AG10803 (cell line): ENCODE results near the gene PEPD.

ENCODE experiments used
- DNase-seq: peaks from one replicate; pipeline ENCODE4 v3.0.0; 2010; ENCODE audit warnings: low read depth
- H3K4me3 ChIP-seq: 2 replicates; pipeline ENCODE4 v1.5.1; 2011; ENCODE audit warnings: mild to moderate bottlenecking, low read length, control low read depth
- CTCF ChIP-seq: conservative IDR thresholded peaks from 2 replicates; pipeline ENCODE4 v1.5.1; 2011; ENCODE audit warnings: mild to moderate bottlenecking, low read length, control low read depth, inconsistent platforms

PEPD gene

GRCh38 chr19:33546656-33547055 is 25.1 kb upstream of the PEPD start:
- H3K4me3 ChIP-seq, result no peak overlapping the region
- no peak for DNase-seq
- no peak for TF ChIP-seq CTCF

GRCh38 chr19:33545217-33545981 is 23.8 kb upstream of the PEPD start:
- DNase-seq, result no peak
- no peak for TF ChIP-seq CTCF

GRCh38 chr19:33535226-33535625 is 13.6 kb upstream of the PEPD start:
- no peak for TF ChIP-seq CTCF
- H3K4me3 ChIP-seq, result no peak overlapping the region
- peak; percentile 5 for DNase-seq

More at GRCh38 chr19:33545217-33545981, 23.8 kb upstream of the PEPD start:
- H3K4me3 ChIP-seq, result no peak overlapping the region

- H3K4me3 ChIP-seq, result no peak overlapping the region
- no peak for TF ChIP-seq CTCF
- no peak for DNase-seq
Observed at GRCh38 chr19:33532859-33533460, 11.4 kb upstream of the PEPD start.

- TF ChIP-seq CTCF, result no peak
- no peak overlapping the region for H3K4me3 ChIP-seq
- no peak for DNase-seq
Observed at GRCh38 chr19:33530842-33531241, 9.3 kb upstream of the PEPD start.

- H3K4me3 ChIP-seq, result no peak overlapping the region
- DNase-seq, result no peak
- no peak for TF ChIP-seq CTCF
Observed at GRCh38 chr19:33530296-33530695, 8.7 kb upstream of the PEPD start.

- no peak overlapping the region for H3K4me3 ChIP-seq
- DNase-seq, result no peak
- TF ChIP-seq CTCF, result no peak
Observed at GRCh38 chr19:33529094-33529676, 7.6 kb upstream of the PEPD start.
